Left cardiac atrium (tissue), 4 donors: Measurements from ENCODE around the gene GP2. TPM values are rescaled to one million over a fixed set of nuclear protein-coding genes. Genes with fewer than 3 reads are reported as not detected.

ENCODE experiments used
- ATAC-seq, 2 donors: fragments of 200-7000 bp; cut with Tn5 transposase; one replicate each; pipeline ENCODE4 v1.9.1; 2020; ENCODE audit warnings: mild to moderate bottlenecking in 2 of 2, moderate library complexity in 2 of 2
- DNase-seq: peaks from one replicate; pipeline ENCODE4 v3.0.0-alpha.2; 2020
- intact Hi-C, 2 donors: fragments of 100-400 bp; cut with DNase I; formaldehyde crosslinking; loops; one replicate each; pipeline versions ENCODE4 v1.14.1 to v1.15.1; 2022 to 2023
- long read RNA-seq: library from polyadenylated mRNA; unstranded; transcript quantifications from one replicate; pipeline ENCODE4 v2.0.0, GENCODE V29; 2021
- total RNA-seq, 2 donors: library from RNA; stranded (reverse); fragmentation: NEBNext Ultra II Directional; extraction: Animal tissue kit (Norgen Biotek cat#: 25700); gene quantifications; one replicate each; pipeline ENCODE4 v1.2.1, GENCODE V29; 2021
- donor health status: DM: no; HTN: yes; CAD: no.
- donor health status: DM: no; HTN: yes; CAD: no; lungs with severe emphysema.
- donor health status: DM: yes; HTN: yes; CAD: no.
- donor health status: Dilated cardiomyopathy.

GP2 gene
- total RNA-seq = not detected
- long read RNA-seq = 0 reads

DNA sequence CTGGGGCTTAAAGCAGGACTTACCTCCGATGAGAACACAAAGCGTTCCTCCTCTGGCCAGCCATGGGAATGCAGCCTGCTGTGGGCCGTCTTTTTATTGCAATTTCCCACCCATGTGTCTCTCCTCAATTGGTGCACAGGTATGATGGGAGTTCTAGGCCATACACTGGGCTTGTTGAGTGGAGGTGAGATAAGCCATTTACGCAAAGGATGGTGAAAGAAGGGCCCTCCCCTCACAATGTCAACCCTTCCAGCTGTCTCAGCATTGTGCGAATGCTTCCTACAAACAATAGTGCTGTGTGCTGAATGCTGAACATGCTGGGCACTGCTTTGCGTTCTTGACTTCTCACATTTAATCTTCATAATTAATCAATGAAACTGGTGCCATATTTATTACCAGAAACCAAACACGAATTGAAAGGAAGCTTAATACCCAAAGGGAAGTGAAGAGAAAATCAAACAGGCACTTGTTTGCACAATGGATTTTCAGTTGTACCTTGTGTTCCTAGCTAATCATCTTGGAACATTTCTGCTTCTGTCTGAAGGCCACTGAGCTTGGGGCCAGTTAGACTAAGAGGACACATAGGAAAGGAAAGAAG, at the start of gene GP2:
GP2 (minus strand) TSS at position 70 of the 598 bp plus-strand sequence. CDS start 1,082 bp downstream, outside the sequence.
- intact Hi-C loops = no loop called here
- no peak for DNase-seq
- no peak for ATAC-seq

DNA sequence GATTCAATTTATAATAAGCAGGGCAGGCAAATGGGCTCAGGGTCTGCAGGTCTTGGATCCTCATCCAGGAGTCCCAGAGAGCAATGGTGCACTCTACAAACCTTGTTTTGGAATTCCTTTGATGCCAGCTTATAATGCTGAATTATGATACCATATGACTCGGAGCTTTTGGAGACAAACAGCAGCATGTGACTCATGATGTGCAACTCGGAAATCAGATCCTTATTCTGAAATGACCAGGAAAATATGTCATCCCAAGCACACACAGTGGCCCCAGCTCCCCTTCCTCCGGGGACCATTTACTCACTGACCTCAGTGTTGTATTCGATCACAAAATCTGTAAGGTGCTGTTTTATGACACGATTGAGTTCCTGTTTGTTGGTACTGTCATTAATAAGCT, 45.4 kb upstream of the GP2 start:
- intact Hi-C loops = no loop called here
- DNase-seq (no peak), ATAC-seq (no peak)

- ATAC-seq = no peak
- intact Hi-C loops = no loop called here
- DNase-seq = no peak
These were observed 42.2 kb upstream of the GP2 start for GRCh38 chr16:20369452-20370054.

DNA sequence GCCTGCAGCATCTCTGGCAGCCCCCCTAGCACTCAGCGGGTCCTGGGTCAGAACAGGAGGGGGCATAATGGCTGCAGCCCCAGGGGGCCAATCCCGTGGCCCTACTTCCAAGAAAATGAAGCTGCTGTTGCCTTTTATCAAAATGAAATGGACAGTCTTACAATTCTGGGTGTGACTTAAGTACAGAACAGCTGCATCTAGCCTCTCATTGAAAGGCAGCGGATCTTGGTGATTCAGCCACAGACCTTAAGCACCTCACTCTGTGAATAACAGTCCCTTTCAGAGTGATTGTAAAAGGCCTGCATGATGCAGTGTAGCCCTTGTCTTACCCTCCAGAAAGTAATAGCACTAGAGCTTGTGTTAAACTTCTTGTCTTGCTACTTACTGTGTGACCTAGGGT, 36.7 kb upstream of the GP2 start:
- DNase-seq = no peak

DNA sequence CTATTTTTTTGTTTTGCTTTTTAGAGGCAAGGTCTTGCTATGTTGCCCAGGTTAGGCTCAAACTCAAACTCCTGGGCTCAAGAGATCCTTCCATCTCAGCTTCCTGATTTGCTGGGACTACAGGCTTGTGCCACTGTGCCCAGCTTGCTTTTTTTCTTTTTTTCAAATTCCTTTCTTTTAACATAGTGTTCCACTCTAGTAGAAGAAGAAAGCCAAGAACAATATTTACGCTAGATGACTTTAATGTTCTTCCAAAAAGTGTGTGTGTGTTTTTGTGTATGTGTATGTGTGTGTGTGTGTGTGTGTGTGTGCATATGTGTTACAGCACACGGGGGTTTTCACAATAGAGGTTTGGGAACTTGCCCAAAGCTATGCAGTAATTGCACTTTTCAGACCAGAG, 35.9 kb upstream of the GP2 start:
- intact Hi-C loops = no loop called here
- no peak for ATAC-seq
- DNase-seq = no peak

More for the DNA sequence above, 36.7 kb upstream of the GP2 start:
- no peak for ATAC-seq
- intact Hi-C loops = no loop called here

DNA sequence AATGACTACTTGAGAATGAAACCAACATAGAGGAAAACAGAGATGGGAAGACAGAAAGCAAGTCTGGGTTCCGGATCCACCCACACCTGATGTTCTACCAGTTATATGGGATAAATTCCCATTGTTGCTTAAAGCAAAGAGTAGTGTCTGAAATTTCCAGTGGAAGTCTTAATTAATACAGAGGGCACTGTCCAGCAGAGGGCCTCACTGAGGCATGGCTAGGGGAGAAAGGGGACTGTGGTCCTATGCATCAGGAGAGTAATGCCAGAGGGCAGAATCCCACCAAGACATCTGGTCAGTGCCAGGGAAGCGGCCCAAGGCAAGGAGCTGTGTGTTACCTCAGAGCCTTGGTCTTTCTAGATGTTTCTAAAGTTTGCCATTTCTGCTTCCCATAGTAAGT, 32.7 kb upstream of the GP2 start:
- intact Hi-C loops = no loop called here
- ATAC-seq (no peak), DNase-seq (no peak)

DNA sequence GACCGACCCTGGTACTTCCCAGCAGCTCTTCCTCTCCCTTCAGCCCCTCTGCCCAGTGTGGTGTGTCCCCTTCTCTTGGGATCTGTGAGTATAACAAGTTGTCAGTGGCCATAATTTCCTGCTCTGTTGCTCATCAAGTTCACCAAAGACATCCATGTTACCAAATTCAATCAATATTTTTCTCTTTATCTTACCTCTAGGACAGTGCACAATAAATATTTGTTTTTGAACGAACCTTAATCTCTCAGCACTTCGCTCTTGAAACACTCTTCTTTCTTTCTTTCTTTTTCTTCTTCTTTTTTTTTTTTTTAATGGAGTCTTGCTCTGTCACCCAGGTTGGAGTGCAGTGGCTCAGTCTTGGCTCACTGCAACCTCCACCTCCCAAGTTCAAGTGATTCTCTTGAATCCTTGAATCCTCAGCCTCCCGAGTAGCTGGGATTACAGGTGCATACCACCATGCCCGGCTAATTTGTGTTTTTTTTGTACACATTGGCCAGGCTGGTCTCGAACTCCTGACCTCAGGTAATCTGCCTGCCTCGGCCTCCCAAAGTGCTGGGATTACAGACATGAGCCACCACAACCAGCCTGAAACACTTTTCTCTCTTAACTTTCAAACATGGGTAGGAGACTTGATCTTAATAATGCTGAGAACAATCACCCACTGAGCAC, 27.9 kb upstream of the GP2 start:
- no peak for ATAC-seq
- intact Hi-C loops = no loop called here
- no peak for DNase-seq

DNA sequence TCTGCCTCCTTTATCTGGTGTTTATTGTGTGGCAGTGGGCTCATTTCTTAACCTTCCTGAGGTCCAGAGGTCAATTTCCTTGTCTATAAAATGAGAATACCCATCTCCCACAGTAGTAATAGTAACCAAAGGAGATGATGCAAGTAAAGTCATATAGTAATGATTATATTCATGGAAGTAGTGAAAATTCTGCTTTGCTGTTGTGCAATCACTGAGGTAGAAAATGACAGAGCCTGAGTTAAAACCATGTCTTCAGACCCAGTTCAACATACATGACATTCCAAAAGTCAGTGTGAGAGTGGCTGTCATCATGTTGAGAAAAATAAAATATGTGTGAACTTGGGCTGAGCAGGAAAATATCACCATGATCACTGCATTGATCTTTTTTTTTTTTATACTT, 26.1 kb upstream of the GP2 start:
- intact Hi-C loops = no loop called here
- ATAC-seq (no peak), DNase-seq (no peak)

DNA sequence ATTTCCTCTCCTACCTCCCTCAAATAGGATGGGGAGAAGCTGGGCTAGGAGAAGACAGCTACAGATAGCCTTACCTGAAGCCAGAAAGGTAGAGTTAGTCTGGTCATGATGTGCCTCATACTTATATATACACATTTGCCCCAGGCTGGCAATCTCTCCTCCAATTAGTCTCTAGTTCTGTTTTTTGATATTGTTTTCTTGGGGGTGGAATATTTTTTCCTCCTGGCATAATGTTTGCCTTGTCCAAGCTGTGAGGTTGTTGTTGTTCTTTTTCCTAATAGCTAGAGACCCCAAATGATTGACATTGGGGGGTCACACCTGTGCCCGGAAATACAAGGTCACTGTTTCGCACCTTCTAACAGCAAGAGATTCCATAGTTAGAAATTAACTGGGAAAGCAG, 25.3 kb upstream of the GP2 start, which contains the start of gene UMOD:
UMOD (minus strand) TSS at position 101 of the 400 bp plus-strand sequence. CDS start 1,978 bp downstream, outside the sequence.
- intact Hi-C loops = no loop called here
- no peak for ATAC-seq
- DNase-seq = no peak

DNA sequence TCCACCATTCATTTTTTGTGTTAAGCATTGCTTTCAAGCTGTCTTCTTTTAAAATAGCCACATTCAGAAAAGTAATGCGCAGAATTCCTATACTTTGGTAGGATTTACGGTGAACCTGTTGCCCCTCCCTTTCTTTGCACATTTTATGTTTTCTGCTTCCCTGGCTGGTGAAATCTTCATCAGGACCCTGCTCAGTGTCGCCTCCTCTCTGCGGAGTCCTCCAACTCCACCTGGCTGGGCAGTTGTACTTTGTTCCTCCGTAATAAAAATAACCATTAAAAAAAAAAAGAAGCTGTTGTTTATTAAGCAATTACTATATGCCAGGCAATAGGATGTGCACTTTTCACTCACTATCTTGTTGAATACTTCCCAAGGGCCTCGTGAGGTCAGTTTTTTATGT, 22.3 kb upstream of the GP2 start:
- intact Hi-C loops = no loop called here
- ATAC-seq (no peak), DNase-seq (no peak)

DNA sequence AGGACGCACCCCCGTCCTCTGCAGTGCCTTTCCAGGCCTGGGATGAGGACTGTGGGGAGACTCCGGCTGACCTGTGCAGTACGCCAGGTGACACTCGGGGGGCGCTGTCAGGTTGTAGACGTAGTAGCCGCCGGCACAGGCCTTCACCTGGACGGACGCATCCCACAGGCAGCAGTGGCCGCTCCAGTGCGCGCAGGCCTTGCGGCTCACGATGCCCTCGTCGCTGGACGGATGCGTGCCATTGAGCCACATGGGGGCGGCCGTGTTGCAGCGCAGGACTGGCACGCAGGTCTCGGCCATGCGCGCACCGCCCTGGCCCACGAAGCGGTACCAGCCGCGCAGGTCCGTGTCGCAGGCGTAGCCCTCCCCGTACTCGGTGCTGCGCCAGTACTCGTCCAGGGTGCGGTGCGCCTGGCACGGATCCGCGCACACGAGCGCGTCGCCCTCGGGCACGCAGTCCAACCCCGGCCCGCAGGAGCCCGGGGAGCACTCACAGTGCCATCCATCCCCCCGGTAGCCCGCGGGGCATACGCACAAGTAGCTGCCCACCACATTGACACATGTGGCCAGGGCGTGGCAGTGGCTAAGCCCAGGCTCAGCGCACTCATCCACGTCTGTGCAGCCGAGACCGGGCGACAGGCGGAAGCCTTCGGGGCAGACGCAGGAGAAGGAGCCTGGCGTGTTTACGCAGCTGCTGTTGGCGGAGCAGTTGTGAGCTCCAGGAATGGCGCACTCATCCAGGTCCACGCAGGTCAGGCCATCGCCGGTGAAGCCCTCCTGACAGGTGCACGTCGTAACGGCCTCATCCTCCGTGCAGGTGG, 21.3 kb upstream of the GP2 start:
- DNase-seq (no peak), ATAC-seq (no peak)
- intact Hi-C loops = no loop called here

DNA sequence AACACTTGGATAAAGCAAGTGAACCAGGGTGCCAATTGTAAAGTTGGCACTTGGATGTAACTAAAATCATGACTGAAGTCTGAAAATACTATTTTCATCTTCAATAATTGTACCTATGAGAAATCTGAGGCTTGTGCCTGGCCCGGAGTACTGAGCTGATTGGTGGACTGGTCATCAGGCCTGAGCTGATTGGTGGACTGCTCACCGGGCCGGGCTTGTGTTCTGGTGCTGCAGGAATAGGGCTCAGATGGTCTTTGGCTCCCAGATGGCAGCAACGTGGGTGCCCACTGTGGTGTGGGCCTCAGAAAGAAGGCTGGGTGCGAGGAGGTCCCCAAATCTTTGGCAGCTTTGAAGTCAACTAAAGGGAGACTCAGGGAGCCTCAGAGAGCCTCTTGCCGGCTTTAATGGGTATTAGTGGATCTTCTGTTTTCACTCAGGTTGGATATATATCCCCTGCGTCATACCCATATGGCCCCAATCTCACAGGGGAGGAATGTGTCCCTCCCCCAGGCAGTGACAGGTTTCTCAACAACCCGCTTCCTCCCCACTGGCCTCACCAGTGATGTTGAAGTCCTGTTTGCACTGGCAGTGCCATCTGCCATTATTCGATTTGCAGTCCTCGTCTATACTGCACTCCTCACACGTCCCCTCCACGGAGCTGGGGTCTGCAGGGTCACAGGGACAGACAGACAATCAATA, 20.5 kb upstream of the GP2 start:
- ATAC-seq (no peak), DNase-seq (no peak)
- intact Hi-C loops = no loop called here

DNA sequence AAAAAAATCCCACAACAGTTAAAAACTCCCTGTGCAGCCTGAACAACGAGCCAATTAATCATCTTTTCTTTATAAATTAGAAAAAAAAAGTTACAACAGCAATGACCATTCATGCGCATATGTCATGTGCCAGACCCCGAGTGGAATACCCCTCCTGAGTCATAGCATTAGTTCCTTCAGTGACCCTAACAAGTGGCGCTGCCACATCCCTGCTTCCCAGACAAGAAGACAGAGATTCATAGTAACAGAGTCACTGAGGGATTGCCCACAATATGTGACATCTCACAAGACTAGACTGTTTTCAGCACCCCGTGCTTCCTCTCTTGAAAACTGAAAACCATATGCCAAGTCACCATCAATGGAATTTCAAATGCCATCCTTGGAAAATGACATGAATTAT, 17.3 kb upstream of the GP2 start:
- DNase-seq (no peak), ATAC-seq (no peak)
- intact Hi-C loops = no loop called here

DNA sequence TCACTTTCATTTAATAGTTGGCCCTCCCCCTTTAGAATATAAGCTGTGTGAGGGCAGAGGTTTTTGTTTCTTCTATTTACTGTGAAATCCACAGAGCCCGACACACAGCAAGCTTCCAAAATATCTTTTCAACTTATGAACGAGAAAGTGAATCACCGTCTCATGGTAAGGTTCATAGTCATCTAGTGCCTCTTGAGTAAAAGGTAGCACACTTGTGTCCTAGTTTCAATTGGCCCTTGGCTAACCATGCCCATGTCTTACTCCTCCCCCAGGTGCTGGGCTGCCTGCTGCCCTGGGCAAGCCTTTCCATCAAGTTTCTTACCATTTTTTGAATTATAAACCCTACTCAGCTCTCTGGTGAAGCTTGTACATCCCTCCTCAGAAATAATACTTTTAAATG, 12.4 kb upstream of the GP2 start:
- DNase-seq (no peak), ATAC-seq (no peak)
- intact Hi-C loops = no loop called here

GRCh38 chr16:20336955-20337354, 9.6 kb upstream of the GP2 start:
- intact Hi-C loops = no loop called here
- ATAC-seq = no peak
- DNase-seq = no peak

GRCh38 chr16:20334396-20334795, 7.1 kb upstream of the GP2 start:
- intact Hi-C loops = no loop called here

DNA sequence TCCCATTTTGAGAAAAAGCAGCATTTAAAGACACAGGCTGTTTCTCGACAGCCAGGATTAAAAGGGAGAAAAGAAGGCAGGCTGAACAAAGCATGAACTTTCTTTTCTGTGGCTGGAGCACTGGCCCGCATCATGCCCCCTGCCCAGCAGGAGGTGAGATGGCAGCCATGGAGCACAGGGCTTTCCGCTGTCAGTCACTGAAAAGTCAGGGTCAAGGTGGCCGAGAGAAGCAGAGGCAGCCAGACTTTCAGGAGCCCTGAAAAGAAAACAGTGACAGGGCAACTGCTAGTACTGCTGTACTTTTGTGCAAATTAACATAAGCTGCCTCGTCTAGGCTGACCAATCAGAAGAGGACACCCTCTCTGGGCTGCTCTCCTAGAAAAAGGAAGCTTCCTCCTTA, 5.8 kb upstream of the GP2 start:
- intact Hi-C loops = no loop called here
- no peak for DNase-seq
- ATAC-seq = no peak

More at GRCh38 chr16:20334396-20334795, 7.1 kb upstream of the GP2 start:
- ATAC-seq (no peak), DNase-seq (no peak)

DNA sequence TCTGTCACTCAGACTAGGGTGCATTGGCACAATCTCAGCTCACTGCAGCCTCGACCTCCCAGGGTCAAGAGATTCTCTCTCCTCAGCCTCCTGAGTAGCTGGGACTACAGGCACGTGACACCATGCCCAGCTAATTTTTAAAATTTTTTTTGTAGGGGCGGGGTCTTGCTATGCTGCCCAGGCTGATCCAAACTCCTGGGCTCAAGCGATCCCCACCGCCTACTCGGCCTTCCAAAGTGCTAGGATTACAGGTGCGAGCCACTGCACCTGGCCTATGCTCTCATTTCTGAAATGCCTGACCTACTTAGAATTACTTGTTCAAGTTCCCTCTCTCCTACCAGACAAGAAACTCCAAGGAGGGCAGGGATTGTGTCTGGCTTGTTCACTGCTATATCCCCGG, 5.1 kb upstream of the GP2 start:
- ATAC-seq = no peak
- DNase-seq = no peak
- intact Hi-C loops = no loop called here

GRCh38 chr16:20331635-20332034, 4.3 kb upstream of the GP2 start:
- intact Hi-C loops = no loop called here
- DNase-seq = no peak

More at GRCh38 chr16:20331635-20332034, 4.3 kb upstream of the GP2 start:
- ATAC-seq = no peak
